Keratinocyte (primary cell): ENCODE data around the gene NRG3. TPM values are rescaled to one million over a fixed set of nuclear protein-coding genes. Genes with fewer than 3 reads are reported as not detected.

Source experiments
- DNase-seq: peaks from one replicate; pipeline ENCODE4 v3.0.0-alpha.2; 2011; ENCODE audit warnings: low read depth, missing footprints, low spot score
- FAIRE-seq: peaks from 2 replicates; lab custom pipeline; 2011; peaks lifted over from hg19 to GRCh38; lab: Jason Lieb, UNC
- H2AFZ ChIP-seq: 2 replicates; pipeline ENCODE4 v1.6.0; 2012; ENCODE audit warnings: low read length, control low read depth, inconsistent platforms; ENCODE audit not compliant: control insufficient read depth
- H3K27ac ChIP-seq: 2 replicates; pipeline ENCODE4 v1.5.1; 2011; ENCODE audit warnings: low read length; ENCODE audit not compliant: control insufficient read depth, insufficient read depth
- H3K27me3 ChIP-seq: 3 replicates; pipeline ENCODE4 v1.6.0; 2011; ENCODE audit warnings: low read length; ENCODE audit not compliant: control insufficient read depth, insufficient read depth; ENCODE audit errors: extremely low read depth
- H3K36me3 ChIP-seq, 2 experiments: 2 replicates in 1 of 2; 3 replicates in 1 of 2; pipeline ENCODE4 v1.5.1; 2011; ENCODE audit warnings: low read length in 2 of 2, mild to moderate bottlenecking in 1 of 2; ENCODE audit not compliant: control insufficient read depth in 2 of 2, insufficient read depth in 2 of 2; ENCODE audit errors: extremely low read depth in 1 of 2
- H3K4me1 ChIP-seq: 3 replicates; pipeline ENCODE4 v1.5.1; 2011; ENCODE audit warnings: low read length; ENCODE audit not compliant: control insufficient read depth, insufficient read depth; ENCODE audit errors: extremely low read depth
- H3K4me2 ChIP-seq: 3 replicates; pipeline ENCODE4 v1.6.0; 2011; ENCODE audit warnings: low read depth, low read length; ENCODE audit not compliant: control insufficient read depth, insufficient read depth; ENCODE audit errors: extremely low read depth
- H3K4me3 ChIP-seq, 3 experiments: fragments of 200-600 bp in 1 of 3; sonication (generic) in 1 of 3; 2 replicates in 2 of 3; 3 replicates in 1 of 3; pipeline ENCODE4 v1.5.1; 2011 to 2016; ENCODE audit warnings: low read length in 3 of 3, mild to moderate bottlenecking in 3 of 3, control low read depth in 2 of 3, inconsistent platforms in 1 of 3, low read depth in 1 of 3, mixed read lengths in 1 of 3, mixed run types in 1 of 3, moderate library complexity in 1 of 3; ENCODE audit not compliant: control insufficient read depth in 2 of 3, insufficient read depth in 2 of 3; ENCODE audit errors: extremely low read depth in 1 of 3
- H3K79me2 ChIP-seq: 2 replicates; pipeline ENCODE4 v1.6.0; 2012; ENCODE audit warnings: low read length; ENCODE audit not compliant: control insufficient read depth, insufficient read depth
- H3K9ac ChIP-seq: 3 replicates; pipeline ENCODE4 v1.6.0; 2011; ENCODE audit warnings: low read length; ENCODE audit not compliant: control insufficient read depth, insufficient read depth; ENCODE audit errors: extremely low read depth
- H3K9me1 ChIP-seq: 3 replicates; pipeline ENCODE4 v1.6.0; 2011; ENCODE audit warnings: low read length; ENCODE audit not compliant: control insufficient read depth, insufficient read depth; ENCODE audit errors: extremely low read depth
- H3K9me3 ChIP-seq: 2 replicates; pipeline ENCODE4 v1.5.1; 2012; ENCODE audit warnings: low read depth, low read length; ENCODE audit not compliant: control insufficient read depth
- H4K20me1 ChIP-seq: 3 replicates; pipeline ENCODE4 v1.6.0; 2011; ENCODE audit warnings: low read length; ENCODE audit not compliant: control insufficient read depth, insufficient read depth; ENCODE audit errors: extremely low read depth
- CTCF ChIP-seq, 3 experiments: IDR thresholded peaks in 1 of 3; conservative IDR thresholded peaks in 1 of 3; optimal IDR thresholded peaks in 1 of 3; 2 replicates in 2 of 3; 3 replicates in 1 of 3; pipeline versions ENCODE3 to v1.5.1; 2011; ENCODE audit warnings: low read length in 3 of 3, mild to moderate bottlenecking in 3 of 3, moderate library complexity in 2 of 3, control low read depth in 1 of 3, inconsistent platforms in 1 of 3; ENCODE audit not compliant: insufficient read depth in 2 of 3; ENCODE audit errors: extremely low read depth in 1 of 3
- EZH2 ChIP-seq: IDR thresholded peaks from one replicate; pipeline ENCODE4 v1.6.1; 2012; ENCODE audit warnings: inconsistent platforms, mild to moderate bottlenecking, low read length, moderate library complexity
- dilution Hi-C: fragments of 300-500 bp; cut with MboI; formaldehyde crosslinking; loops from one replicate; pipeline ENCODE4 v1.7.0; 2020; ENCODE audit warnings: low sequenced_read_pairs; ENCODE audit not compliant: extremely low pct_ligation_motif_present
- polyA plus RNA-seq, 5 experiments: library from polyadenylated mRNA; depleted of rRNA in 3 of 5; stranded (reverse) in 3 of 5; stranded (forward) in 1 of 5; unstranded in 1 of 5; fragments of >200 nt; gene quantifications; 1 replicate in 1 of 5; 2 replicates in 3 of 5; 3 replicates in 1 of 5; pipeline versions ENCODE4 v1.2.1 to v1.2.3, GENCODE V29; 2011 to 2012; ENCODE audit warnings: missing spikeins in 2 of 5, low read depth in 1 of 5, low replicate concordance in 1 of 5

The NRG3 gene
- polyA plus RNA-seq, 1 donor (not counting 4 experiments of a cell fraction or from before 2014, with no cell fraction given): not detected

DNA sequence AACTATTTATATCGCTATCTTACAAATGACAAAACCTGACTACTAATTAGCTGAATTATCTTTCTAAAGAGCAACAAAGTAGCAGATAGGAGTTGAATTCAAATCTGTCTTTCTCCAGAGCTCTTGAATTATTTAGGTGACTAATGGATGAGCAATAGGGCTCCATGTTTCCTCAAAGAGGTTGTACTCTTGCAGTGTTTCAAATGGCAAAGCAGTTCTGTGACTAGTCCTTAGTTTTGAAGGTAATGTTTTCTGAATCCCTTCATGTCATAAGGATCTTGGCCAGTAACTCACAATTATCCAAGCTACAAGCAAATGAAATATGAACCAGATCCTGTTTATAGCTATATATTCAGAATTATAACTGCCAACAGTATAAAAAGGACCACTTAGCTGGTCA, 999.7 kb downstream of the NRG3 start:
- dilution Hi-C loops: no loop called here
- no peaks in the 10 kb centered on the region for H3K9me1 ChIP-seq
- no peaks in the 10 kb centered on the region for H3K36me3 ChIP-seq
- H4K20me1 ChIP-seq: no peaks in the 10 kb centered on the region
- no peak overlapping the region for H2AFZ ChIP-seq
- H3K27me3 ChIP-seq: no peaks in the 10 kb centered on the region
- no peak overlapping the region for H3K4me2 ChIP-seq
- no peaks in the 10 kb centered on the region for H3K9me3 ChIP-seq
- FAIRE-seq (no peak), DNase-seq (no peak)
- no peaks in the 10 kb centered on the region for H3K4me1 ChIP-seq
- no peak for TF ChIP-seq EZH2
- TF ChIP-seq CTCF (optimal IDR thresholded peaks at IDR 0.05 in 1 of 3, IDR thresholded peaks at IDR 0.05 in 1 of 3, conservative IDR thresholded peaks at IDR 0.05 in 1 of 3; ENCODE audit: extremely low read depth in 1 of 3, insufficient read depth in 2 of 3, low read length in 3 of 3): no peak
- no peak overlapping the region for H3K27ac ChIP-seq
- no peak overlapping the region for H3K9ac ChIP-seq
- H3K79me2 ChIP-seq: no peaks in the 10 kb centered on the region
- no peak overlapping the region for H3K4me3 ChIP-seq

GRCh38 chr10:82880776-82881290, 1005.8 kb downstream of the NRG3 start:
- H3K27me3 ChIP-seq: no peaks in the 10 kb centered on the region
- no peak overlapping the region for H2AFZ ChIP-seq
- no peak for DNase-seq
- dilution Hi-C loops: no loop called here
- FAIRE-seq: no peak
- no peaks in the 10 kb centered on the region for H4K20me1 ChIP-seq
- H3K4me1 ChIP-seq: no peaks in the 10 kb centered on the region
- no peaks in the 10 kb centered on the region for H3K9me3 ChIP-seq
- H3K27ac ChIP-seq: no peak overlapping the region
- no peaks in the 10 kb centered on the region for H3K79me2 ChIP-seq
- H3K9me1 ChIP-seq: no peaks in the 10 kb centered on the region
- H3K9ac ChIP-seq: no peak overlapping the region
- TF ChIP-seq CTCF (optimal IDR thresholded peaks at IDR 0.05 in 1 of 3, IDR thresholded peaks at IDR 0.05 in 1 of 3, conservative IDR thresholded peaks at IDR 0.05 in 1 of 3; ENCODE audit: extremely low read depth in 1 of 3, insufficient read depth in 2 of 3, low read length in 3 of 3): no peak
- TF ChIP-seq EZH2: no peak
- H3K4me2 ChIP-seq: no peak overlapping the region
- H3K36me3 ChIP-seq: no peaks in the 10 kb centered on the region
- H3K4me3 ChIP-seq: no peak overlapping the region
